Omental fat pad (tissue), 4 donors: Measurements from ENCODE around the gene EPB41L3. TPM values are rescaled to one million over a fixed set of nuclear protein-coding genes. Genes with fewer than 3 reads are reported as not detected.
"Not testable (repeated sequence)": the region's sequence is repeated elsewhere in the genome, so short reads cannot be mapped to it uniquely, and the experiment has no call there.

Experiments used
- ATAC-seq: fragments of 150-250 bp; one replicate; pipeline ENCODE4 v1.9.1; 2016; ENCODE audit warnings: mild to moderate bottlenecking, moderate library complexity; ENCODE audit not compliant: low FRiP score
- DNase-seq: peaks from one replicate; pipeline ENCODE4 v3.0.0-alpha.2; 2019; ENCODE audit warnings: low spot score
- CTCF ChIP-seq, 3 donors: fragments of 450-650 bp; IDR thresholded peaks; one replicate each; pipeline ENCODE4 v1.5.1; 2016 to 2017; ENCODE audit warnings: antibody characterized with exemption in 3 of 3, mild to moderate bottlenecking in 3 of 3, moderate library complexity in 2 of 3
- total RNA-seq, 4 donors: library from RNA; depleted of rRNA; stranded (reverse); fragments of >200 nt; gene quantifications; one replicate each; pipeline ENCODE4 v1.1.0, GENCODE V29; 2016

The EPB41L3 gene
- total RNA-seq, 4 donors from 2014 or later, result 138 to 319 (median 184) TPM

- peak; percentile 42 for ATAC-seq
- no peak for TF ChIP-seq CTCF (IDR thresholded peaks at IDR 0.05)
These were observed 31.0 kb upstream of the EPB41L3 start for GRCh38 chr18:5574843-5575242.

GRCh38 chr18:5571666-5572065 lies 27.9 kb upstream of the EPB41L3 start:
- no peak for TF ChIP-seq CTCF (IDR thresholded peaks at IDR 0.05)
- no peak for DNase-seq
- no peak for ATAC-seq

More at GRCh38 chr18:5574843-5575242, 31.0 kb upstream of the EPB41L3 start:
- DNase-seq, result no peak

GRCh38 chr18:5570613-5571012 lies 26.8 kb upstream of the EPB41L3 start:
- DNase-seq, ATAC-seq: not testable (repeated sequence)

GRCh38 chr18:5568416-5568815 lies 24.6 kb upstream of the EPB41L3 start:
- ATAC-seq, result no peak
- no peak for TF ChIP-seq CTCF (IDR thresholded peaks at IDR 0.05)
- no peak for DNase-seq

GRCh38 chr18:5558851-5559250 lies 15.1 kb upstream of the EPB41L3 start:
- ATAC-seq, result no peak
- TF ChIP-seq CTCF (IDR thresholded peaks at IDR 0.05), result no peak
- DNase-seq, result no peak

GRCh38 chr18:5556310-5556974 lies 12.6 kb upstream of the EPB41L3 start:
- ATAC-seq (peak; percentile 68), DNase-seq (no peak)
- no peak for TF ChIP-seq CTCF (IDR thresholded peaks at IDR 0.05)

- ATAC-seq, result no peak
- DNase-seq, result no peak
- no peak for TF ChIP-seq CTCF (IDR thresholded peaks at IDR 0.05)
These were observed 10.8 kb upstream of the EPB41L3 start for GRCh38 chr18:5554629-5555028.
